ENCODE data around the gene C19orf67.

Gene C19orf67

DNA sequence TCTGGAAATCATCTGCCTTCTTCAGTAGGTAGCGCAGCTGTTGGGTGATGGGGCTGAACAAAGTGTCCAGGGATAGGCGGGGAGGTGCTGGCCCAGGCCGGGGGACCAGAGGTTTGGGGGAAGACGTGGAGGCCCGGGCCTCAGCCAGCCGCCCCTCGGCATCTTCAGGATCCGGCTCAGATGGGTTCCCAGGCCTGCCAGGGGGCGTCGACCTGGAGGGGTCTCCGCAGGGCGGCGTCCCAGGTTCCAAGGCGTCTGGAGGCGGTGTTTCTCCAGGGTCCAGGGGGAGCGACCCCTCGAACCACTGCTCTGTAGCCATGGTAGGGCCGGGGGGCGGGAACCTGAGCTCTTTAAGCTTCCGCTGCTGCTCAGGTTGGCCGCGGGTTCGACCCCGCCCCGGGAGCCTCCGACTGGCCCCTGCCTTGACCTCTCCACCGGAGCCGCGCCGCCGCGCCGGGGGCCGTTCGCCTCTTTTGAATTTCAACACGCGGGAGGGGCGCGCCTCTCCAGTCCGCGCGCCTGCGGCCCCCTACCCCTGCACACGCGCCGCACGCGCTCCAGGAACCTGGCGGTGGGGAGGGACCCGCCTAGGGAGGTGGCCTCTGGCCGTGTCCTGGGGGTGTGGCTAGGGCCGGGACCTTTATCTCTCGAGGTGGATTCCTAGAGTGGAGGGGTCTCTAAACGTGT lies at the start of gene C19orf67:
TSS of gene C19orf67 (minus strand) at position 475 of the 687 bp plus-strand sequence. CDS start at position 319, 156 bp downstream.
- Histone ChIP-seq H3K27me3 (replicated peaks; ENCODE audit: control insufficient read depth, insufficient read depth, low read length) (no peaks in the 10 kb centered on the region), H3K4me1 (ENCODE audit: control insufficient read depth, insufficient read depth, low read length) (peaks cover 14% of the 10 kb centered on the region)

DNA sequence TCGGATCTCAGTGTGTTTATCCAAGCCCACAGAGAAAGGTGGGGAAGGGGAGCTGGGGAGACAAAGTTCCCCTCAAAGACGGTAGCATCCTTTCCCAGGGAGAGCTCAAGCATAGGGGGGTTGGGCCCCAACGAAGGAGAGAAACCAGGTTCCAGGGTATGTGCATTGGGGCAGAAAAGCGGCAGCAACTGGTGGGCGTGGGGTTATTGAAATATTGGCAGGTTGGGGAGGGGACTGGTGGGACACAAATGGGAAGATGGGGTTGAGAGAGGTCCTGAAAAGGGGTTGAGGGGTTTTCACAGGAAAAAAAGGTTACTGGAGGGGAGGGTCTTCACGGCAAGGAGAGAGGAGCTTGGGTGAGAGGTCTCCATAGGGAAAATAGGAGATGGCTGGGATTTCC lies 49.8 kb upstream of the C19orf67 start:
- Histone ChIP-seq H3K4me3 (ENCODE audit: low read length) (no peak overlapping the region), H3K36me3 (ENCODE audit: control insufficient read depth, insufficient read depth, low read length, severe bottlenecking) (no peaks in the 10 kb centered on the region), H3K27me3 (replicated peaks; ENCODE audit: control insufficient read depth, insufficient read depth, low read length) (no peaks in the 10 kb centered on the region), H3K9ac (ENCODE audit: low read length) (no peak overlapping the region), H3K4me1 (ENCODE audit: control insufficient read depth, insufficient read depth, low read length) (peaks cover 10% of the 10 kb centered on the region), H3K9me3 (ENCODE audit: control insufficient read depth, low read length) (no peaks in the 10 kb centered on the region)
- no peak for DNase-seq (ENCODE audit: low read depth)

More for the DNA sequence above, at the start of gene C19orf67:
- H3K9me3 ChIP-seq (ENCODE audit: control insufficient read depth, low read length), result no peaks in the 10 kb centered on the region
- no peak within 1 kb of the TSS for H3K4me3 ChIP-seq (ENCODE audit: low read length)
- peaks cover 14% of the 10 kb centered on the region for H3K36me3 ChIP-seq (ENCODE audit: control insufficient read depth, insufficient read depth, low read length, severe bottlenecking)
- DNase-seq (ENCODE audit: low read depth), result no peak
- no peak within 1 kb of the TSS for H3K9ac ChIP-seq (ENCODE audit: low read length)

DNA sequence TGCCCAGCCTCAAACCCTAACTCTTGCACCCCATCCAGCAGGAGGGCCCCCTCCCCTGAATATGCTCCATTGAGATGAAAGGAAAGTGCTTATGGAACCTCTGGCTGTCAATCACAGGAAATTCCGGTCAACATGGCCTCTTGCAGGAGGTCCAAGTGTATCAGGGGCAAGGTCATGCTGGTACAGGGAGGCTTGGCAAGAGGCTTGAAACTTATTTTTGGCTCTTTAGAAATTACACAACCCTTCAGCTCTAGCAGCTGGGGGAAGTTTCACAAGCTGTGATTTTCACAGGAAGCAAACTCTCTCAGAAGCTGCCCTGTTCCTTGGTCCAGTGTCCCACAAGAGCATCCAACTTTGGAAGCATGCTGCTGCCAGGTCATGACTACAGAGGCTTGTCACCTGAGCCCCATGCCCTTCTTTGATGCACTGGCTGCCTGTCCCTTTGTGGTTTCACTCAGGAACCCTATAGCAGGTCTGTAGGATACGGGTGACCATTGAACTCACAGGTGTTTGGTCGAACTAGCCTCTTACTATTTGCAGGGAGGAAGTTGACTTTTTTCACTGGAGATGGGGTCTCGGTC lies 42.4 kb upstream of the C19orf67 start:
- DNase-seq (ENCODE audit: low read depth), result peak; percentile 23
- Histone ChIP-seq H3K36me3 (ENCODE audit: control insufficient read depth, insufficient read depth, low read length, severe bottlenecking) (no peaks in the 10 kb centered on the region), H3K27me3 (replicated peaks; ENCODE audit: control insufficient read depth, insufficient read depth, low read length) (no peaks in the 10 kb centered on the region), H3K9me3 (ENCODE audit: control insufficient read depth, low read length) (no peaks in the 10 kb centered on the region), H3K4me3 (ENCODE audit: low read length) (peak overlapping the region; percentile 23), H3K9ac (ENCODE audit: low read length) (peak overlapping the region; percentile 52), H3K4me1 (ENCODE audit: control insufficient read depth, insufficient read depth, low read length) (peaks cover 25% of the 10 kb centered on the region)

DNA sequence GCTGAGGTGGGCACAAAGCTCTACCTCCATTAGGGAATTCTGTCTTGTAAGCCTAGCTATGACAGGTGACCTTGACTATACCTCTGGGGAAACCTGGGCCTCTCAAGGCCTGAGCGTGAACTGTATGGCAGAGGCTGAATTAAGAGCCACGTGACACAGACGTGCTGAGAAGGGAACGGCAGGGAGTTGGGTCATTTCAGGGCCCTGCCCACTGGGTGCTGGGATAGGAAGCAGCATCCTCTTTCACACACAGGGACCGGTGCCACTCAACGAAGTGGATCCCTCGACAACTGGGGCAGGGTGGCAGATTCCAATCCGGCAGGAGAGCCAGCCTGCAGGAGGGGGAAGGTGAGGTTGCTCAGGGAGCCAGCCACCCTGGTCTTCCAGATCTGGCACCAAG lies 41.6 kb upstream of the C19orf67 start:
- Histone ChIP-seq H3K9me3 (ENCODE audit: control insufficient read depth, low read length) (no peaks in the 10 kb centered on the region), H3K4me1 (ENCODE audit: control insufficient read depth, insufficient read depth, low read length) (peaks cover 25% of the 10 kb centered on the region), H3K36me3 (ENCODE audit: control insufficient read depth, insufficient read depth, low read length, severe bottlenecking) (no peaks in the 10 kb centered on the region), H3K27me3 (replicated peaks; ENCODE audit: control insufficient read depth, insufficient read depth, low read length) (no peaks in the 10 kb centered on the region), H3K9ac (ENCODE audit: low read length) (peak overlapping the region; percentile 52), H3K4me3 (ENCODE audit: low read length) (no peak overlapping the region)
- DNase-seq (ENCODE audit: low read depth), result no peak

DNA sequence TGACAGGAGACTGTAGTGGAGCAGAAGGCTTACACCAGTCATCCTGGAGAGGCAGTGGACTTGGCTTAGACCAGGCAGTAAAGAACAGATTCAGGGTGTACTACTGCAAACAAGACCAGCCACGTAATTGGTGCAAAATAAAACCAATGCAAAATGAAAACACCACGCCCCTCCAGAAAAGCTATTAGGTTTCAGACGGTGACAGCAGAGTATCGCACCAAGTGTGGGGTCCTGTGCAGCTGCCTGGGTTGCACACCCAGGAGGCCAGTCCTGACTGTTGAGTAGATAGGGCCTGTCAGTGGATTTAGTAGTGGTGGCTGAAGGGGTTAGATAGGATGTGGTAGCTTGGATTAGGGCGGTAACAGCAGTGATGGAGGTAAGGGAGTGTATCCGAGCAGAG lies 37.3 kb upstream of the C19orf67 start:
- no peak for DNase-seq (ENCODE audit: low read depth)
- Histone ChIP-seq H3K4me3 (ENCODE audit: low read length) (no peak overlapping the region), H3K36me3 (ENCODE audit: control insufficient read depth, insufficient read depth, low read length, severe bottlenecking) (no peaks in the 10 kb centered on the region), H3K27me3 (replicated peaks; ENCODE audit: control insufficient read depth, insufficient read depth, low read length) (no peaks in the 10 kb centered on the region), H3K9ac (ENCODE audit: low read length) (no peak overlapping the region), H3K9me3 (ENCODE audit: control insufficient read depth, low read length) (no peaks in the 10 kb centered on the region), H3K4me1 (ENCODE audit: control insufficient read depth, insufficient read depth, low read length) (peaks cover 28% of the 10 kb centered on the region)

DNA sequence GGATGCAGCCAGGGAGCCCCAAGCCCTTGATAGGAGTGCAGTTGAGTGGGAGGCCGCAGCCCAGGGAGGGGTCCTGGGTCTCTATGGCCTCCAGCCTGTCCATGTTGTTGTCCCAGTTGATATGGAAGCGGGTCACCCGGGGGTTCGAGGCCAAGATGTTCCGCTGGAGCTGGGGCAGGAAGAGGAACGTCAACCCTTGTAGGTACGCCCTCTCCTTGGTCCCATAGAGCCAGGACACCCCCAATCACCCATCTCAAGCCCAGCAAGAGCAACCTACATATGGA lies 34.9 kb upstream of the C19orf67 start:
- Histone ChIP-seq H3K9ac (ENCODE audit: low read length) (no peak overlapping the region), H3K27me3 (replicated peaks; ENCODE audit: control insufficient read depth, insufficient read depth, low read length) (no peaks in the 10 kb centered on the region), H3K4me1 (ENCODE audit: control insufficient read depth, insufficient read depth, low read length) (peaks cover 28% of the 10 kb centered on the region), H3K36me3 (ENCODE audit: control insufficient read depth, insufficient read depth, low read length, severe bottlenecking) (no peaks in the 10 kb centered on the region), H3K9me3 (ENCODE audit: control insufficient read depth, low read length) (no peaks in the 10 kb centered on the region), H3K4me3 (ENCODE audit: low read length) (no peak overlapping the region)
- no peak for DNase-seq (ENCODE audit: low read depth)

DNA sequence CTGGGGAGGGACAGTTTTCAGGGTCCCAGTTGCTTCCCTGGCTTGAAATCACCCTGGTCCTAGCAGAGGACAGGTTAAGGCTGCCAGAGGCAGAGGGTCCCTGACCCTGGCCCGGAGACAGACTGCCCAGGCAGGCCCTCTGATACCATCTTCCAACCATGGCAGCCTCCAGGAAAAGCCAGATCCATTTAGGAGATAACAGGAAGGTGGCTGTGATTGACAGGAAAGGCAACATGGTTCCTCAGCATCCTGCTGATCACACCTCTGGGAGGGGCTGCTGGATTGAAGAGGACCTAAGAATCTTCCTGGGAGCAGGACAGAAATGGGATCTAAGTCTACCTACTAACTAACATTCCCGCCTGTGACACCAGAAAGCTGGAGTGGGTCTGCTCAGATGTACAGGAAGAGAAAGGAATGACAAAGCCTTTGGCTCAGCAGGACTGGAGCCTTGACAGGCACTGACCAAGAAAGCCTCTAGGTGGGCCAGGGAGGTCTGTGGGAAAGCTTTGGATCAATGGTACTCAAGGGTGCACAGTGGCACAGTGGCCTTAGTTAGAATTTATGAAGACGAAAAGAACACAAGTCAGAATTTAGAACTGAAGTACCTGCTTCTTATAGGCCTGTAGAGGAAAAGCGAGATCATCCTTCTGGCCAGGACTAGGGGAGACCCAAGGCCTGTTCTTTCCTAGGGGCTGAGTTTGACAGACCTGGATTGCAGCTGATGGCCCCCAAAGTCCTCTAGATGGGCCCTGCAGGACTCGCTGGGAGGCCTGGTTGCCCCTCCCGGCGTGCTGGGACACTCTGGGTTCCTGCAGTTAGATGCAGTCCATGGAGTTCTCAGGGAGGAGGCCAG lies 34.3 kb upstream of the C19orf67 start:
- Histone ChIP-seq H3K4me1 (ENCODE audit: control insufficient read depth, insufficient read depth, low read length) (peaks cover 34% of the 10 kb centered on the region), H3K9me3 (ENCODE audit: control insufficient read depth, low read length) (no peaks in the 10 kb centered on the region), H3K36me3 (ENCODE audit: control insufficient read depth, insufficient read depth, low read length, severe bottlenecking) (no peaks in the 10 kb centered on the region), H3K27me3 (replicated peaks; ENCODE audit: control insufficient read depth, insufficient read depth, low read length) (no peaks in the 10 kb centered on the region), H3K9ac (ENCODE audit: low read length) (peak overlapping the region; percentile 89), H3K4me3 (ENCODE audit: low read length) (peak overlapping the region; percentile 79)
- no peak for DNase-seq (ENCODE audit: low read depth)

DNA sequence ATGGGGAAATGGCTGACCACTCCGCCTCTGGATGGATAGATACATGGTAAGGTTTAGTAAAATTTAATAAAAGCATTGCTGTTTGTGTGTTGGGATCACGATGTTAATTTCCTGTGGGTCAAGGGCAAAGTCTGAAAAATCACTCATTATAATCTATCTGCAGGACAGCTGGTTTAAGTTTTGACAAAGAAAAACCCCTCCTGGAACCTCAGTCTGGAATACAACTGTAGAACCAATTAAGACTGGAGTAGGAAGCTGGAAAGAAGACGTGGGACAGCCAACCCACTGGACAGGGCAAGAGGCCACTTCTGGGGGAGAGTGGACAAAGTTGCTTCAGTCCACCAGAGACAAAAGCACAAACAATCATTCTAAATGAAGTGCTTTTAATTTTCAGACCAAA lies 33.6 kb upstream of the C19orf67 start:
- H3K9me3 ChIP-seq (ENCODE audit: control insufficient read depth, low read length), result no peaks in the 10 kb centered on the region
- peak overlapping the region; percentile 89 for H3K9ac ChIP-seq (ENCODE audit: low read length)
- DNase-seq (ENCODE audit: low read depth), result no peak
- H3K4me3 ChIP-seq (ENCODE audit: low read length), result peak overlapping the region; percentile 79
- H3K4me1 ChIP-seq (ENCODE audit: control insufficient read depth, insufficient read depth, low read length), result peaks cover 41% of the 10 kb centered on the region
- H3K36me3 ChIP-seq (ENCODE audit: control insufficient read depth, insufficient read depth, low read length, severe bottlenecking), result no peaks in the 10 kb centered on the region
- no peaks in the 10 kb centered on the region for H3K27me3 ChIP-seq (replicated peaks; ENCODE audit: control insufficient read depth, insufficient read depth, low read length)

DNA sequence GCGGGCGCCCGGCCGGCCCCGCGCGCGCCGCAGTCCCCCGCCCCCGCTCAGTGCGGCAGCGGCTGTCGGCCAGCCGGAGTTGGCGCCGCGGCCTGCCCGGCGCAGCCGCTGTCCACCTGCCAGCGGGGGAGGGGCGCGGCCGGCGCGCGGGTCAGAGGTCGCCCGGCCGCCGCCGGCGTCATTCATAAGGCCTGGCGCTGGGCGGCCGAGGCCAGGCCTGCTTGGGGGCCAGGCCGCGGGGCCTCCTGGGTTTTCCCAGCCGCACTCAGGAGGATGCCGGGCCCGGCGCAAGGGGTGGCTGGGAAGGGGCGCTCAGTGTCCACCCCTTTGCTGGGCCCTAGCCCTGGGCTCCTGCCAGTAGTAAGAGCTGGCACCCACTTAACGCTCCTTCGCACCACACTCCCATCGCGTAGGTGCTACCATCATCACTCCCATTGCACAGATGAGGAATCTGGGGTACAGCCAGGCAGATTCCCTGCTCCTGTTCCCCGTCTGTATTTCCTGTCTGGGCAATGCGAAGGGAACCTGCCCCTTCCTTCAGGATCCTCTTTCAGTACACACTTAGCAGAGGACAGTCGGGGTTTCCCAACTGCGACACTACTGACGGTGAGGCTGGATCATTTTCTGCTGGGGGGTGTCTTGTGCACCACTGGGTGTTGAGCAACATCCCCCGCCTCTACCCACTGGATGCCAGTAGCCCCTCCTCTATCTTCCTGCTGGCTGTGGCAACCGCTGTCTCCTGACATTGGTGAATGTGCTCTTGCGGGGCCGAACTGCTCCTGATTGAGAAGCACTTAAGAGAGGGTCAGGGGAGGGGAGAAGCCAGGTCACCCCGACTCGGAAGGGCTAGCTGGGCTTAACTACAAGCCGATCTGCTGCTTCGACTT lies 32.8 kb upstream of the C19orf67 start:
- peak overlapping the region; percentile 79 for H3K4me3 ChIP-seq (ENCODE audit: low read length)
- no peaks in the 10 kb centered on the region for H3K36me3 ChIP-seq (ENCODE audit: control insufficient read depth, insufficient read depth, low read length, severe bottlenecking)
- peak; percentile 80 for DNase-seq (ENCODE audit: low read depth)
- no peaks in the 10 kb centered on the region for H3K27me3 ChIP-seq (replicated peaks; ENCODE audit: control insufficient read depth, insufficient read depth, low read length)
- H3K9ac ChIP-seq (ENCODE audit: low read length), result peak overlapping the region; percentile 89
- peaks cover 47% of the 10 kb centered on the region for H3K4me1 ChIP-seq (ENCODE audit: control insufficient read depth, insufficient read depth, low read length)
- no peaks in the 10 kb centered on the region for H3K9me3 ChIP-seq (ENCODE audit: control insufficient read depth, low read length)

DNA sequence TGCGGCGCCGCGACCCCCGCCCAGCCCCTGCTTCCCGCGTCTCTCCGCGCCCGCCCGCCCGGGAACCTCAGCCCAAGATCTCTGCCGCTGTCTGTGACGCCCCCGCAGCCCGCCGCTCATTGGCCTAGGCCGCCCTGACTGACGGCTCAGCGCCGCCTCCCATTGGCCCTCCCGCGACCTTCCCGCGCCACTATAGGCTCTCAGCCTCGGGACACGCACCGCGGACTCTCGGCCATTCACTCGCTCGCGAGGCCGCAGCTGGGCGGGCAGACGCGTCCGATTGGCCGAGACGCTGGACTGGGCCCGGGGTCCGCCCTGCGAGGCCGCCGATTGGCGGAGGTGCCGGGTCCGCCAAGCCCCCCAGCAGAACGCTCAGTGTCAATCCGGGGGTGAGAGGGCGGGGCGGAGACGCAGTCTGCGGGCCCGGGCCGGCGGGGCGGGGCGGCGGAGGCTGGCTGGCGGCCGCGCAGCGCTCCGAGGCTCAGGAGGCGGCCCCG lies 32.1 kb upstream of the C19orf67 start, which contains the start of gene PRKACA:
TSS of gene PRKACA (minus strand) at position 95 of the 497 bp plus-strand sequence. CDS start 215 bp downstream, outside the sequence.
- DNase-seq (ENCODE audit: low read depth), result peak; percentile 100
- H3K9me3 ChIP-seq (ENCODE audit: control insufficient read depth, low read length), result no peaks in the 10 kb centered on the region
- H3K4me1 ChIP-seq (ENCODE audit: control insufficient read depth, insufficient read depth, low read length), result peaks cover 54% of the 10 kb centered on the region
- H3K27me3 ChIP-seq (replicated peaks; ENCODE audit: control insufficient read depth, insufficient read depth, low read length), result no peaks in the 10 kb centered on the region
- H3K9ac ChIP-seq (ENCODE audit: low read length), result peak within 1 kb of the TSS; percentile 89
- H3K36me3 ChIP-seq (ENCODE audit: control insufficient read depth, insufficient read depth, low read length, severe bottlenecking), result no peaks in the 10 kb centered on the region
- H3K4me3 ChIP-seq (ENCODE audit: low read length), result peak within 1 kb of the TSS; percentile 91

Data from adipocyte (in vitro differentiated cells).